CD4-positive, alpha-beta T cell treated with Interleukin-6 for 4 hours (primary cell): Measurements from ENCODE around the gene CA12.

ENCODE experiments used
- DNase-seq: peaks from one replicate; pipeline ENCODE4 v3.0.0-alpha.2; 2020; ENCODE audit warnings: mixed read lengths

Gene CA12

DNA sequence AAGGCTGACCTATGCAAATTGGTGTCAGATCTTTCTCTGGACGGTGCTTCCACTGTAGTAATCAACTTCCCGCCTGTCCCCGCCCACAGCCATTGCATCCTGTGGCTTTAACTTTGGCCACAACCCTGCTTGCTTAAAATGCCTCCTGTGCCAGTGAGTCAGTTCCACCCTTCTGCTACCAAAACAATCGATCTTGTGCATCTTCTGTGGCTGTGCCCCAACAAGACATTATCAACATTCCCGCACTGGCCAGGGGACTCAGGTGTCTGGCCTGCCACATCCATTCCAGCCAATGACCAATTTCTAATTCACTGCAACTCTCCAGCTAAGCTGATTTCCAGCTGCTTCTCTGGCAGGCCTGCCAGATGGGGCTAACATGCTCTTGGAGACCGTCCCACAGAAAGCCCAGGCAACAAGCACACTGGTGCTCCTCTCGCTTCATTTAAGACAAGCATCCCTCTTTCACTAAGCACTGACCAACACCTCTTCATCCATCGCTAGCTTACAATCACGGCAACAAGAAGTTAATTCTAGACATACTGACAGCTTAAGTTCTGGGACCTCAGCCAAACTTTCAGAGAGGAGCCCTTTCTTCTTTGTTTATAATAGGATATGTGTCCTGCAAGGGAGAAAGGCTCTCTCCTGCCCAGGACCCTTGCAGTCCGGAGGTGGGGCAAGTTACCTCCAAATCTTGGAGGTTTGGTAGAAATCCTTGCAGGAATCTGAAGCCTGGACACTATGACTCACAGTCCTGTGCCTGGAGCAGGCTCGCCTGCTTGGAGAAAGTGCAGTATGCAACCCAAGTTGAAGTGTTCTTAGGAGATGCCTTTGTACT lies 6.7 kb downstream of the CA12 start:
- DNase-seq: no peak

DNA sequence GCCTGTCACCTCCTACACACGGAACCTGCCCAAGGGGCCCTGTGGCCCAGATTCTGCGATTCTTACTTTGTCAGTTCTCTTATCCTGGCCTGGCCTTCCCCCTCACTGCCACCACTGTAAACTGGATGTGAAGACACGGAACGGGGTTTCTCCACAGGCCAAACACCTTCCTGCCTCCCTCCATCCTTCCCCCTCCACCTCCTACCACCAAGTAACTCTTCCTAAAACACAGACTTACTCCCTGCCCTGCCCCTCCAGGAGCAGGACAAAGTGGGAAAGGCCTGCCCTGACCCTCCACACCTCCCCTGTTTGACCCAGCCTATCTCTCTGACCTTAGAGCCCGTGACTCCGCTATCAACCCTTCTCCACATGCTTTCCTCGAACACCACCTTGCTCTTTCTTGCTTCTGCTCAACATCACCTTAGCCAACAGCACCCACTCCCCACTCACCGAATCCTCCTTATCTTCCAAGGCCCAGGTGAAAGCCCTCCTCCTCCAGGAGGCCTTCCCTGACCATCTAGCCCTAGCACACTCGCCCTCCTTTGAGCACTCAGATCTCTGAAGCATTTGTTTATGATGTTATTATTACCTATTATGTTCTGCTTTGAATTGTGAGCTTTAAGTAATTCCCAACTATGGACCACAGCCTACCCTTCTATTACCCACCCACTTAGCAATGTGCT lies 7.6 kb downstream of the CA12 start:
- no peak for DNase-seq

- no peak for DNase-seq
Observed at GRCh38 chr15:63373330-63373729, 8.3 kb downstream of the CA12 start.

GRCh38 chr15:63372753-63373152 lies 8.9 kb downstream of the CA12 start:
- no peak for DNase-seq

GRCh38 chr15:63372018-63372705 lies 9.5 kb downstream of the CA12 start:
- no peak for DNase-seq

DNA sequence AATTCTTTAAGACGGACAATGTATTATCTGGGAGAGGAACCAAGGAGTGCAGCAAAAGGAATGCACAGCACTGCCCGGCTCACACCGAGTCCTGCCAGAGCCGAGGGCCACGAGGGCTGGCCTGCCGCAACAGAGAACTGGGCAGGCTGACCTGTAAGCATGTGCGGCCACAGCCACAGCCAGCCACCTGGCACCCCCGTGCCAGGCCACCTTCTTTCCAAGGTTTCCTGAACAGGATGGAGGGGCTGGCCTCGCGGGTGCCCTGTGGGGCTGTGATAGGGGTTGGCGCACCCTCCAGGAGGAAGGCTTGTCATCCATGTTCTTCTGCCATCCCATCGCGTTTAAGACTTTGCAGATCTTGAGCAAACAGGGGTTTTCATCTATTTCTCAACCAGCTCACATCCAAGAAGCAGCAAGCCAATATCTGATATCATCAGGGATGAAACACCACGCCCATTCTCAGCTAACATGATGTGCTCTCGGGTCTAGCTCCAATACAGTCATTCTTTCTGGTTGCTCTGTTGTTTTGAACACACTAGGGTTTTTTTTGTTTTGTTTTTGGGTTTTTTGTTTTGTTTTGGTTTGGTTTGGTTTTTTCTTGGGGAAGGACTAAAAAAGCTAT lies 10.2 kb downstream of the CA12 start:
- DNase-seq: no peak

DNA sequence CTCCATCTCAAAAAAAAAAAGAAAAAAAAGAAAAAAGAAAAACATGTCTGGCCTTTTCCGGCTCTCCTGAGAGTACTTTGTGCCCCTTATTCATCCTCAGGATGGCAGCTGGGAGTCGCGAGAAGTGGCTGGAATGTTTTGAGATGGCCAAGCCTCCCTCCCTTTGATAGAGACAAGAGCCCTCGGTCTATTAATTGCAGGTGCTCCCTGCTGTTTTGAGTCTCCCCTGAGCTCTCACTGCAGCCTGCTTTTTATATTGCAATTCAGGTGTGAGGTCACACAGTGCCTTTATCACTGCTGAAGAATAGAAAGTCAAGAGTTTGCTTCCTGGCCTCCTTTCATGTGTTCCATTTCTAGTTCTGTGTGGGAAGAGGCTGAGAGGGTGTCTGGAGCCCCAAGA lies 10.9 kb downstream of the CA12 start:
- DNase-seq: no peak

DNA sequence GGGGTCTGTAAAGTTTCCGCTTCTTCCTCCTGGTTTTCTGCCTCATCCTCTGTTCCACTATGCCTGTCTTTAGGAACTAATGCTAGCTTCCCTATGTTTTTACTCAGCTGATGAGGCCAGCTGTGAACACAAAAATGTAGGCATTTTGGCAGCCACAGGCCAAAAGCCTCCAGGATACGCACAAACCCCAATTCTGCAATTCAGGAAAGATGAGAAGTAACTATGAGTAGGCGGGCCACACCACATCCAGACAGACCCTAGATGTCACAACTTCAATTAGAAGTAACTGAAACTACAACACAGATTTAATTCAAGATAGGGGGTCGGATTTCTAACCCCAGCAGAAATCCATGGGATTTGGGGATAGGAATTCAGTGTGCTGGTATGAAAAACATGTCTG lies 11.9 kb downstream of the CA12 start:
- DNase-seq: no peak

GRCh38 chr15:63369296-63369695 lies 12.3 kb downstream of the CA12 start:
- no peak for DNase-seq

DNA sequence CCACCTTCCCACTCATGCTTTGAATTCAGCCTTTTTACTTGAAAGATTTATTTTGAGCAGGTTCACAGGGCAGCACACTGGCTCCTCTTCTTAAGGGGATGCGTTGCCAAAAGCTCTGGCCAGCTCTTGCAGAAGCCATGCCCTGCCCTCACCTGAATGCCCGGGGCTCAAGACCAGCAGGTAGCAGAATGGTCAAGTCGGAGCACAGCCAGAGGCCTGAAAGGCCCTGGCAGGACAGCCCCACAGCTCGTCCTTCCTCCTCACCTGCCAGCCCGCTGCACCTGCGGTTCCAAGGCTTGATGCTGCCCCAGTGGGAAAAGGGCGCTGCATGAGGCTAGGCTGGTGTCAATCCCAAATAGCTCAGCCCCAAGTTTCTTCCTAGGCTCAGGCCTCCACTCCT lies 13.1 kb downstream of the CA12 start:
- no peak for DNase-seq

DNA sequence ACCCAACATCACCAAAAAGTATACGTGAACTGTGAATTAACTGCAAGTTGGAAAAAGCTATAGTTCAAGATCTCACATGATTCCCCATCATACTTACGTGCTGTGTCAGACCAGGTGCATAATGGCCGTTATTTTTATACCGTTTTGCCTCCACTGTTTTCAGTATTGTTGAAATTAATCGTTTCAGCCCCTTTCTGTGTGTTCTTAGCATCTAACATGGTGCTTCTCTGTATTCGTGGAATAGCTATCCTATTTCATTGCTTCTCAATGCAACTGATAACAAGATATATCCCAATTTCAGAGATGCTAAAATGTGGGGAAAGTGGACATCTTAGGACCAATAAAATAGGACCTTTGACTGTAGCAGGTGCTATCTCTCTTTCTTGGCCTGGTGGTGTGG lies 13.7 kb downstream of the CA12 start:
- no peak for DNase-seq

DNA sequence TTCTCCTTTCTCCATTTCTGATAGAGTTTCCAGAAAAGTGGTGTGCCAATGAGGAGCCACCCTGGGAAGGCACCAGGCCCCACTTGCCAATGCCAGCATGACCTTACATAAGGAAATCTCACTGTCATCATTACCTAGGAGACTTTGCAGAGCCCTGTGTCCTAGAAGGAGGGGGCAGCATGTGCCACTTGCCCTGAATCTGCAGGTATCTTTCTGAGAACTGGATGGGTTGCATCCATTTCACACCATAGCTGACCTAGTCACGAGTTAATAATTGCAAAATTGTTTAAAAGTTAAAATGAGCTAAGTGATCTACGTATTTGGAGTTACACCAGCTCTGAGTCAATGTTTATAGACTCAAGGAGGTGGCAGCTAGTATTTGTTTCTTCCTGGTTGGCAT lies 14.3 kb downstream of the CA12 start:
- no peak for DNase-seq

DNA sequence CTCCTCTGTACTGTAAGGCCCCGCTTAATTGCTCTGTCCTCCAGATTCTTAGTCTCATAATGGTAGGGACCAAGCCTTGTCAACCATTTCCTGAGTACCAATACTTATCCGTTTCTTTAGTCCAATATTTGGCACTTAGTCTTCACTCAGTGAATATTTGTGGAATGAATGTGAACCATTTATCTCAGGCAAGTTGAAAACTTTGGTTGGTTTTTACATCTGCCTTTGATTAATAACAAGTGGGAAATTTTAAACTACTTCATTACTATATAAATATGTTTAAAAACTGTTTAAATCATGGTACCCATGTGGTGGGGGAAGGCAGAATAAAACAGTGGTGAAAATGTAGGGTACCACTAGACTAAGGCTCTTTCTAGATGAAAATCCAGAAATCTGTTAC lies 15.2 kb downstream of the CA12 start:
- no peak for DNase-seq

DNA sequence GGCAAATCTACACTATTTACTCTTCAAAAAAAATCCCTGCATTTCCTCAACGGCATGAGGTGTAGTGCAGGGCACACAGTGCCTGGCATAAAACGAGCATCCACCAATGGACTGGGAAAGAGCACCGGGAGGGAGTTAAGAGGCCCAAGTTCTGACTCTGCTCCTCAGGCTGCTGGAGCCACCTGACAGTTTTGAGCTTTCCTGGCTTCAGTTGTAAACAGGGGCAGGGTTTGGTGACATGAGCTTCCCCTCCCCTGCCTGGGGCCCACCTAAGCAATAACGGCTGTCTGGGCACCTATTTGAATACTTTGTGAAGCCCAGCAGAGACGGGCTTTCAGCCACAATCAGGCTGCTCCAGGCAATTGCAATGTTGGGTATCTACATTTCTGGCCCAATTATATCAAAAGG lies 16.4 kb downstream of the CA12 start:
- no peak for DNase-seq

DNA sequence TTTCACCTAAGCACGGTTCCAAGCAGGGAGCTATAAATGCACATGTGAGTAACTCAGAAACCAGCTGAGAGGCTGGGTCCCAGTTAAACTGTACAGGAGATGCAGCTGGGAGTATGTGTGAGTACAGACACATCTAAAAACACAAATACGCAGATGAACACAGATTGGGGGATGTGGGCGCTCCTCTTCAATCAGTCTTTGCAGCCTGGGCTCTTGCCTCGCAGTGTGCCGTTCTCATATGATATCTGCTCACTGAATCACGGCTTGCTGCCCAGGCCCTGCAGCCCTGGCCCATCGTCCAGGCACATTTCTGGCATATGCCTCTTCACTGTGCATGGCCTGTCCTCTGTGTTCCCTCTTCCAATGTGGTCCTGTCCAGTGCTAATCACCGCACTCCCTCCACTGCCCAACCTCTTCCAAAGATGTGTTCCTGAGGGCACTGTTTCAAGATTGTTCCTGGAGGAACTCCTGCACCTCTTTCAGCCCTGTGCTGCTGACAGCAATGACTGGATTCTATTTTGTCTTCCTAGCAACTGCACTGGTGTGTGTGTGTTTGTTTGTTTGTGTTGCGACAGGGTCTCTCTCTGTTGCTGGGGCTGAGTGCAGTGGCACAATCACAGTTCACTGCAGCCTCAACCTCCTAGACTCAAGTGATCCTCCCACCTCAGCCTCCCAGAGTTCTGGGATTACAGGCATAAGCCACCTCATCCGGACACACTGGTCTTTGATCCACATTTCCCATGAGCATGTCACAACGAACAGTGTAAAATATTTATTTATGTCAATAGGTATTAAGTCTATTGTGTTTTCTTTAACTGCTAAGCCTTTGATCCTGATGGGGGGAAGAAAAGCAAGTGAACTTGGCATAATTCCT lies 17.0 kb downstream of the CA12 start:
- no peak for DNase-seq

DNA sequence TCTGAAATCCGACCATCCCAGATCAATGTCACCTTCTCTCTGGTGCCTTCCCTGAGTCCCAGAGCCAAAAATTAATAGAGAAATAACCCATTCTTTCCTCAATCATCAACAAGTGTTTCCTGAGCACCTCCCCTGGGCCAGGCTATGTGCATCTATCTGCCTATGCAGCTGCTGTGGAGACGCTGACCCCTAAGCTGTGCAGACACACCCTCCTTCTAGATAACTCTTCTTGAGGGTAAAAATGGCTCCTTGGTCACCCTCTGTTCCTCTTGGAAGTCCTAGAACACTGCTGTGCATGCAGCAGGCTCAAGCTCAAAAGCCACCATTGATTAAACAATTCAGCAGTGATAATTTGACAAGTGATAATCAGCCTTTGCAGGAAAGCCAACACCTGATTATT lies 18.4 kb downstream of the CA12 start:
- no peak for DNase-seq

DNA sequence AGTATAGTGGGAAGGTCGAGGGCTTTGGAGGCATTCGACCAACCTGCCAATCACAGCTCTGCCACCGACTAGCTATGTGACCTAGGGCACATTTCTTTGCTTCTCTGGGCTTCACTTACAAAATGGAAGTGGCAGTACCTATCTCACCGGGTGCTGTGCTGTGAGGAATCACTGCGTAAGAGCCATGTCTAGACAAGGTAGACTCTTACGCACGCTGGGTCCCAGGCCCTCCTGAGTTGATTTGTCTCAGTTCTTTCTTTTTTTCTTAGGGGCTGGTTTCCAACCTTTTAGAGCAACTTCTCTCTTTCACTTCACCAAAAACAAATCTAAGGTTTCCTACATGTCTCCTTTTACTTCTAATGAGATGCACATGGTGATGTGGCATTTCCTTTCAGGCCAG lies 18.8 kb downstream of the CA12 start:
- DNase-seq: no peak

GRCh38 chr15:63362196-63362595 lies 19.4 kb downstream of the CA12 start:
- no peak for DNase-seq

- no peak for DNase-seq
Observed at GRCh38 chr15:63360170-63360569, 21.5 kb downstream of the CA12 start.

DNA sequence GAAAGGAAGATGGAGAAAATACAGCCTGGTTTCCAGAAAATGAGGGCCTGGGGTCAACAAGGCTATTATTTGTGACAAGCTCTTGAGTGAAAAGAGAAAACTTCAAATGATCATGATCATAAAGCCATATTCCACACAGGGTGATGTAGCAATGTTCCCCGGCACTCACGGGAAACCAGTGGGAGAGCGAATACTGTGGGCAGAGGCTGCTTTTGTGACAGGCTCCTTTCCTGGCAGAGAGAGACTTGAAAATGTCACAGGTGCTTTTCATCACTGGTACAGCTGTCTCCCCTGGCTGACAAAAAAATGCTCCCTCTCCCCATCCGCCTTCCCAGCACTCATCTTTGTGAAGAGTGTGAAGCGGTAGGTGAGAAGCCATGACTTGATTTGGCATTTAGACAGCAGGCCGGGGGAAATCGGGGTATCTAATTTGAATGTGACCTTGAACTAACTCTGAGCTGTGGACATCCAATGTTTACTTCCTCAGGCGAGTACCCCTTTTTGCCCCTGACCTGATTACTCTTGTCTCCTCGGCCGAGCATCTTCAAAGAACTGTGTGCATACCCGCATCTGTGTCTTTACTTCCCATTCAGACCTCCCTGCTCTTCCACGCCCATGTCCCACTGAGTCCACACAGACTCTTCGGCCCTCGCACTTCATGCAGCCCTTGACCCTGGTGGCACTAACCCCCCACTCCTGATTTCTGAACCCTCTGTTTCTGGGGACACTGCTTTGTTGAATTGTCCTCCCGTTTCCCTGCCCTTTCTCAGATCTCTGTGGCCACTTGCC lies 23.2 kb downstream of the CA12 start:
- DNase-seq: no peak

- DNase-seq: no peak
Observed at GRCh38 chr15:63357731-63358130, 23.9 kb downstream of the CA12 start.

DNA sequence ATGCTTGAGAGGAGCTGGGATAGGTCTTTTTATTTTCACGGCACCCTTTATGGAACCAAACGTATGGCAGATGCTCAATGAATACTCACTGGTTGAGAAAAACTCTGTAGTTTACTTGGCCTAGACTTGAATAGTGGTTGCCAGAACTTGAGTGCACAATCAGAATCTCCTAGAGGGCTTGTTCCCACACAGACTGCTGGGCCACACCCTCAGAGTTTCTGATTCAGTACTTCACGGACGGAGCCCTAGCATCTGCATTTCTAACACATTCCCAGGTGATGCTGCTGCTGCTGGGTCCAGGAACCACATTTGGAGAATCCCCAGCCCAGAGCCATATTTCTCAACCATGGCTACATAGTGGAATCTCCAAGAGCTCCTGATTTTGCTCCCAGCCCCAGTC lies 24.6 kb downstream of the CA12 start:
- no peak for DNase-seq
